Globus pallidus (tissue), 1 donor: ENCODE data around the gene TGFBR2.
"Not testable (repeated sequence)": the region's sequence is repeated elsewhere in the genome, so short reads cannot be mapped to it uniquely, and the experiment has no call there.

Source experiments
- DNase-seq: peaks from one replicate; pipeline ENCODE4 v3.0.0-alpha.2; 2015; ENCODE audit warnings: low spot score

TGFBR2 gene

DNA sequence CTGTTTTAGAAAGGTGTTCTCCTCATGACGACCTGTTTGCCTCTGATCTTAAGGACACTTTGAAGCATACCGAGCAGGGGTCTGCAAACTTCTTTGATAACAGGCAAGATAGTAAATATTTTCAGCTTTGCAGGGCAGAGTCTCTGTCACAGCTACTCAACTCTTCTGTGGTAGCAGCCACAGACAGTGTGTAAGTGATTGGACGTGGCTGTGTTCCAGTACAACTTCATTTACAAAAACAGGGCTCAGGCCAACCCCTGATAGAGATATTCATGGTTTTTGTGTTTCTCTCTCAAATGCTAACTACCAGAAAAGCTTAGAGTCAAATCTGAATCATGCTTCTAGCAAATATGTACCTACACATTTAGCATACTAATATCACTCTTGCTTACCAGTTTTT, 51.5 kb downstream of the TGFBR2 start:
- no peak for DNase-seq

DNA sequence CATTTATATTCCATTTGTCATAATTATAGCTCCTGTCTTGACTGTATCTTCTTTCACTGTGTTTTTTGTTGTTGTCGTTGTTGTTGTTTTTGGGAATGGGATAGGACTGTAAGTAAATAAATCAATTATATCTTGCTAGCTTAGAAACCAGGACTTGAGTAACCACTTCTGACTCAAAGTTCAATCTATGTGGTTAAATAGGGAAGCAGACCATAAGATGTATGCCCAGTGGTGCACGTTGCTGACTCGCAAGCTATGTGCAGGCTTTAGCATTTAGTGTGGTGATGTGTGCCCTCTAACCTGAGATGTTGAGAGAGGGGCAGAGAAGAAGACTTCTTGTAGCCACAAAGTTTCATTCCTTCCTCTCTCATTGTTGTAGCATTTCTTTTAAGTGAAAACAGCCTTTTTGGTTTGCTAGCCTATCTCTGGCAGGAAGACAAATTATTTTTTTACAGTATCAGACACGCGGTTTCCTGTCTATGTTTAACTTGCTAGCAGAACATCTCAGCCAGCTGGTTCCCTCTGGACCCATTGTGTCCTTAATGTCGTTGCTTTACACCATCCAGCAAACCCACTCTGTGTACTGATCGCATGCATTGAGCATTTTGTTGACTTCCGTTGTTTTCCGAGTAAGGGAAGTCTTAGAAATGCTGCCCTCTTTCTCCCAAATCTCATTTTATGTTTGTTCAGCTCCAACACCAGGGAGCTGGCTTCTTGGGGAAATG, 52.1 kb downstream of the TGFBR2 start:
- DNase-seq: peak; percentile 48

DNA sequence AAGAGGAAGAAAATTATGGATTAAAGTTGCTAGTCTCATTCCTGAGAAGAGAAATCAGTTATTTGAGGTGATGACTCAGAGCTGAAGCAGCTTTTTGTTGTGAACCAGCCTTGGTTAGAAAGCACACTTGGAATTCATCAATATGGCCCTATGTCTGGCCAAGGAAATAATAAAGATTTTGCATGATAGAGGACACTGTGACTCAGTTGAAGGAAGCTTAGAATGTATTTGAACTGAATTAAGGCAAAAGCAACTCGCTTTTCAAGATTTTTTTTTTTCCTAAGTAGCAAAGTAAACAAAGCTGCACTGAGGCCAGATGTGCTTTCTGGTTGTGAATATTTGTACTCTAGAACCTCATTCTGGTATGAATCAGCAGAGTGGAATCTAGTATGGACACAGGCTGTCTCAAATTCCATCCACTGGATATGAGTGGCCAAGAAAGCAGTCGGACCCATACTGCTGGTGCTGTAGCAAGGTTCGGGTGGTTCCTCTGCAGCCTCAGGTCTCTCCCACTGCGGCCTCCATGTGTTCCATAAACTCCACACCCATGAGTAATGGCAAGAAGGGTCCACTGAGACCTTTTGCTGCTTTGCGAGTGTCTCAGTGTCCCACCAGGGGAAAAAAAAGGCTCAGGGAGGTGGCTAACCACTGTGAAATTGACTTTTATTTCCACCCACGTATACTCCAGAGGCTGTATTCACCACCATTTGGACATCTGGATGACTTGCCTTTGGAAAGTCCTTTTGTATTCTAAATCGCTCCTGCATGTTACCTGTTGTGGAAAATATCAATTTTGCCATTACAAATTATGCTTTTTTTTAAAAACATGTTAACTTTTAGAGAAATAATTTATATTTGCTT, 53.1 kb downstream of the TGFBR2 start:
- DNase-seq: no peak

DNA sequence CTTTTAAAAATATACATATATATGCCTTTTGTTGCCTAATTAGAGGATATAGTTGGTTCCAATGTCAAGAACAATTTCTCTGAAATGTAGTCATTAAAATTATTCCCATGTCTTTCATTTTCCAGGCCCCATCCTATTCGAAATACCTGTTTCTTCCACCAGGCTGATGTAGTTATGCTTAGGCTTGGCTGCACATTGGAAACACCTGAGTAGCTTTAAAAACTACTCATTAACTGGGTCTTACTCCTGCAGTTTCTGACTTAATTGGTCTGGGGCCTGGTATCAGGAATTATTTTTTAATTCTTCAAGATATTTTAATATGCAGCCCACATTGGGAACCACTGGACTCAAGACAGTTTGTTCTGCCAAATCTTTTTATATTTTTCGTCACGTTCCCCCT, 53.7 kb downstream of the TGFBR2 start:
- DNase-seq: no peak

DNA sequence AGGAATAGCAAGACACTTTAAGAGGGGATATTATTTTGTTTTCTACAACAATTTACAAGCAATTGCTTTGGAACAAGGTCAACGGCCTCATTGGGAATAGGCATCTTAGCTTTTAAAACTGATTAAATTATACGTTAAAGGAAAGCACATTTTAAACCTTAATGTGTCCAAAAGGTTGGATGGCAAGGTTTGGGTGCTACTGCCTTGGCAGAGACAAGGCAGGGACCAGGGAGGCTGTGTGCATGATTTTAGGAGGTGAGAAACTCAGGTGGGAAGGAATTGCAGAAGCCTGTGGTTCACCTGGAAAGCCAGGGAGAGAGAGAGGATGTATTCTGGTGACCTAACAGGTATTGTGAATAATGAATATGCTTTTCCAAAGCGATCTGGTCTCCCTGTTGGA, 54.3 kb downstream of the TGFBR2 start:
- no peak for DNase-seq

DNA sequence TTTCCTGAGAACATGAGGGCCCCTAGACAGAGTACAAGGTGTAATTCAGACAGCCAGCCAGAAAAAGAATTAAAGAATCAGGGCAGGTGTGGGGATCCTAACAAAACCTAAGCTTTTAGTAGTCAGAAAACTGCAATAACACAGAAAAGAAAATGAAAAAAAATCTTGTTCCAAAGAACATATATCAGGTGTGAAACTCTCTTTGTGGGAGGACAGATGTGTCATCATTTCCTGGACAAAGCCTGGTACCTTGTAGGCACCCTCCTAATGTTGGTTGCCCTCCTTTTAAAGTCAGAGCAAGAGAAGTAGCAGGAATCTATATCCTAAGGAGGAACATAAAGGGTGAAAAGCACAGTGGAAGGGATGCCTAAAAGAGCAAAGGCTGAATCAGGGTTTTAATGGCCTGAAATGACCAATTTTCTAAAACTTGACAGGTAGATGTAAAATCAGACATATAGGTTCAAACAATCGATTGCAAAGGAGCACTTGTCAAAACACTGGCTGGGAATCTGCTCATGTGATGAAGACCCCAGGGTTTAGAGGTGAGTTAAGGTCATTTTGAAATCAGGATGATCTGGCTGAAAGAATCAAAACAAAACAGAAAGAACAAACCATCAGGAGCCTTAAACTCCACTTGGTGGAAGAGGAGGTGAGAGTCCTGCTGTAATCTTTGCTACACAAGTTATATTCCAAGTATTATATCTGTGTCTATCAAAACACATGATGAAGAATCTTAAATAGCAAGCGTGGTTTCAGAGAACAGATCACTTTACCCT, 54.9 kb downstream of the TGFBR2 start:
- DNase-seq: no peak

DNA sequence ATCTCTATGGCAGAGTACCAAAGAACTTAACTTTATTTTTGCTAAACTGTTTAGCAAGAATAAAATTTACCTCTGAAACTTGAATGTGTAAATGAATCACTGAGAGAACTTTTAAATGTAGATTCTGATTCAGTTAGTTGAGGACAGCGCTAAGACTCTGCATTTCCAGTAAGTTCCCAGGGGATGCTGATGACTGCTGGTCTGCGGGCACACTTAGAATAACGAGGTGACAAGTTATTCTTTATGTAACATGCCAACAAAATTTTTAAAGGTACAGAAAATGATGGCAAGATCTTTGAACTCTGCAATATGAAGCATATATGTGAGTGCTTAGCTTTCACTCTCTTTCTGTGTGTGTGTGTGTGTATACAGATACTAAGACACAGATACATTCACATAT, 56.4 kb downstream of the TGFBR2 start:
- DNase-seq: no peak

DNA sequence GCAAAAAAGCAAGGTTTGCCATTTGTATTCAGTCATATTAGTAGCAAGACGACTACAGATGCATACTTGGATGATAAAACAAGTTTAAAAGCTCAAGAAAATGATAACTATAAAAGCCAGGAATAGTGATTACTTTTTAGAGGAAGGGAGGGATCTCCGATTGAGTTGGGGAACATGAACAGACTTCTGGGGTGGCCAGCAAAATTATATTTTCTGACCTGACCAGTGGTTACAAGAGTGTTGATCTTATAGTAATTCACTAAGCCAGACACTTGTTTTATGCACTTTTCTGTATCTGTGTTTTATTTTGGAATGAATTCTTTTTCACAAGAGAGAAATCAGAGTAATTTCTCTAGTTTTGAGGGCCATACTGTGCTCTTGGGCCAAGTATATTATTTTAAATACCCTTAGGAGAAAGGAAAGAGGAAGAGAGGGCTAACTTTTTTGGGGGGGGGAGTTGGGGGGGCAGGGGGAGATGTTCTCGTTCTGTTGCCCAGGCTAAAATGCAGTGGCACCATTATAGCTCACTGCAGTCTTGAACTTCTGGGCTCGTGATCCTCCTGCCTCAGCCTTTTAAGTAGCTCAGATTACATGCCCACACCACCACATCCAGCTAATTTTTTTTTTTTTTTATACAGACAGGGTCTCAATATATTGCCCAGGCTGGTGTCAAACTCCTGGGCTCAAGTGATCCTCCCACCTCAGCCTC, 57.3 kb downstream of the TGFBR2 start:
- DNase-seq: no peak

DNA sequence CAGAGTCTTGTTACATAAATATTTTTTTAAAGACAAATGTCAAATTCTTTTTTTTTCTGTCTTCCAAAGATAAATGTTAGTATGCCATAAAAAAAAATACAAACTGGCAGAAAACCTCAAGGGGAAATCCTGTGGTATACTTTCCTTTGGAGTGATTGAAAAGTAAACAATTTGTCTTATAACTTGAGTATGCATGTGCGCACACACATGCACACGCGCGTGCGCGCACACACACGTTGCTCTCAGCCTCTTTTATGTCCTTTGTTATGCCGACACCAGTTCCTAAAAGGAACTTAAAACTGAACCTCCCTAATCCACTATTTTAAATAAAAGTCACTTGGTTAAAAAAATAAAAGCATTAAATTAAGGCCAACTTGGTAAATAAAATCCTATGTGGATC, 58.1 kb downstream of the TGFBR2 start:
- no peak for DNase-seq

DNA sequence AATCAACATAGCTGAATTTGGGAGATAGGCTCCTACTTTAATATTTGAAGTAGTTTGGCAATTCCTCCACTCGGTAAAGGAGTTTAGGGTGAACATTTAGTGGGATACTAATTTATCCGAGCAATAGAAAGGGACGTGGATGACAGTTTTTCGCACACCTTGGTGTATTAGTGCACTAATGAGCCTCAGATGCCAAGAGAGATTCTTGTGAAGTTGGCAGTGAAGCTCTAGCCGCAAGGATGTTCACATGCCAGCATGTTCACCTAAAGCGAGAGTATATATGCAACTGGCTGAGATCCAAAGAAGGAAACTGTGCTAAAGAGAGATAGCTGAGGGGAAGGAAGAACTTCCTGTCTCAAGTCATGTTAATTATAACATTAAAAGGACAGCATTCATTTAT, 58.5 kb downstream of the TGFBR2 start:
- DNase-seq: no peak

DNA sequence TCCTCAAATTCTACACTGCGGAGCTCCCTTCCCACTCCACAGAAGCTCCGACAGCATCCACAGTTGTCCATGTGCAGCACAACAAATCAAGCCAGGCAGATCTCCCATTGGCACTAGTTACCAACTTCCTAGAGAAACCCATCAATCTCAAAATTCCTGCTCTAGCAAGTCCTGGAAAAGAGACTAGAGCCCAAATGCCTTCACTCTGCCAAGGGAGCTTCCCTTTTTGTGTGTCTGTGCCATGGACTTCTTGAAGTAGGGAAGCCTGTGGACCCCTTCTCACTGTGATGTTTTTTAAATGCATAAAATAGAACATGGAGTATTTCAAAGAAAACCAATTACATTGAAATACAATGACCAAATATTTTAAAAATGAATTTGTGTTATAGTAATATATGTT, 59.1 kb downstream of the TGFBR2 start:
- DNase-seq: no peak

DNA sequence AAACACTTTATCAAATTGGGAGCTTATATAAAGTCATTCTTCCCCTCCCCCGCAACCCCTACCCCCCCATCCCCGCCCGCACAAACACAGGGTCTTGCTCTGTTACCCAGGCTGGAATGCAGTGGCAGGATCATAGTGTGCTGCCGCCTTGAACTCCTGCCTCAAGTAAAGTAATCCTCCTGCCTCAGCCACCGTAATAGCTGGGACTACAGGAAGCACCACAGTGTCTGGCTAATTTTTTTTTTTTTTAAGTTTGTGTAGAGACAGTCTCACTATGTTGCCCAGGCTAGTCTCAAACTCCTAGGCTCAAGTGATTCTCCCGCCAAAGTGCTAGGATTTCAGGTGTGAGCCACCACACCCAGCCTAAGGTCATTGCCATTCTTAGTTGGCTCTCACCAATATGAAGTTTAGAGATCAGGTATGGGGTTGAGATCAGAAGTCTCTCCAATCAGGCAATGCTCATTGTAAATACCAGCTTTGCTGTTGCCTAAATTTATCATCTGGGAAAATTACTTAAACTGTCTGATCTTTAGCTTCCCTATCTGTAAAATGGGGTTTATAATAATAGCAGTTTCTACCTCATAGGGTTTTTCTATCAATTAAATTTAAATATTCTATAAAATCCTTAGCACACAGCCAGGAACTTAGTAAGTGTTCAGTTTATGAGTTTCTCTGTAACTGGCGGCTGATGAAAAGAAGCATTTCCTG, 60.3 kb downstream of the TGFBR2 start:
- no peak for DNase-seq

DNA sequence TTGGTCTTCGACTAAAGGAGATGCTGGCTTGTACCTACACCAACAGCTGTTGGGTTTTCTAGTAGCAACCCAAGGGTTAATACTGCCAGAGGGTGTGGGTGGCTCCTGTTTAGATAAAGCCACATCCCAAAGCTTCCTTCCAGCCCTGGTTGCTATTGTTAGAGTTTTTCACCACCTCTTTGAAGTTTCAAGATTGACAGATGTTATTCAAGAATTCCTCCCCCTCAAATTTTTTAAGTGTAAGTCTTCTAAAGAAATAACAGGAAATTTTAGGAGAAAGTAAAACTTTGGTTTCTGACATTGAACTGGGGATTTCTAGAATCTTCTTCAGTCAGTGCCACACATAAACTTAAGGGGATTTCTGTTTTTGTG, 60.9 kb downstream of the TGFBR2 start:
- no peak for DNase-seq

DNA sequence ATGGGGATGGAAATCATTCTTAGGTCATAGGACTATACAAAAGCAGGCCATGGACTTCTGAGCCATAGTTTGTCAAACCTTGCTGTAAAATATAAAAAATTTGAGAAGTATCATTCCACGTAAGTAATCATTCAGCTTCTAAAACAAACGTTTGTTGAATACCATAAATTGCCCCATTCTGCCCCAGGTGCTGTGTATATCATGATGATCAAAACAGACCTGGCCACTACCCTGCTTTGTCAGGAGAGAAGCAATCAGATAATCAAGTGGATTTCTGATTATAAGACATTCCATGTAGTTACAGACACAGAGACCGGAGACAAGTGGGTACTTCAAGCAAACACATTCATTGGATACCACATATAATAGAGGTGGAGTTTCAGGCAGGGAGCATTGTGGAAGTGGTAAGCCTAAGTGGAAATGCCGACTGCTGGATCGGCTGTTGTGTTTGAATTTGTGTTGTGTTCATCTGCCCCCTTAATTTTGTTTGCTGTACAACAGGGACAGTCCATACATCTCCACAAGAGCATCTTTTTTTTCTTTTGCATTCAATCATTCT, 61.7 kb downstream of the TGFBR2 start:
- no peak for DNase-seq

DNA sequence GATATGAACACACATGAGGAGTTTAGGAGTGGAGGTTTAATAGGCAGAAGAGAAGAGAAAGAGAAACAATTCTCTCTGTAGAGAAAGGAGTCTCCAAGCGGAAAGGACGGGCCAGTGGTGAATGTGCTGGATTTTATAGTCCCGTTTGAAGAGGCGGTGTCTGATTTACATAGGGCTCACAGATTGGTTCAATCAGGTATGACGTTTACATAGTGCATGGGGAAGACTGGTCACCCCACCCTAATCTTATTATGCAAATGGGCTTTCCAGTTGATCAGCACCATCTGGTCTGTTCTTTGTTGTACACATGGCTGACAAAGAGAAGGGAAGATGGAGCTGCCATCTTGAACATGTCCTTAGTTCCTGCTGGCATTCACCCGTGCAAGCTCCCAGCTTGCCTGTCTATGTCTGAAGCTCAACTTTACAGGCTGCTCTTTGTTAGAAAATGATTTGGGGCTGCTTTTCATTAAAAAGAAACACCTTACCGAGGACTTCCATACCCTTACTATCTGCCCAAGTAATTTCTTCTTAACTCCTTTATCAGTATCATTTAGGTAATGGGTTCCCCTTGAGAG, 63.0 kb downstream of the TGFBR2 start:
- DNase-seq: not testable (repeated sequence)

DNA sequence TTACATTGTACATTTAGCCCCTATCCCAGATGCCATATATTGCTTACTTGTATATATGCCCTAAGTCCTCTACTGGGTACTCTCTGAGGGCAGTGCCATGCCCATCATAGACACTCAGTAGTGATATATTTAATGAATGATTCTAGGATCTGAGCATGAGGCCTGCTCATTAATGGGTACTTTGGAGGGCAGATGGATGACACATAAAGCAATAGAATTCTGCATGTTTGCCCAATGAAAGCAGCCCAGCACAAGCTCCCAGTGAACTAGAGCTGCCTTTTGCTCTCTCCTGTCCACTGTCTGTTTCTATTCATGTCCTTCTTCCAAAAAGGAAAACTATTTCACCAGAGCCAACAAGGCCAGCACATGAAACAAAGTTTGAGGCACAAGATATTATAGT, 63.9 kb downstream of the TGFBR2 start:
- no peak for DNase-seq

DNA sequence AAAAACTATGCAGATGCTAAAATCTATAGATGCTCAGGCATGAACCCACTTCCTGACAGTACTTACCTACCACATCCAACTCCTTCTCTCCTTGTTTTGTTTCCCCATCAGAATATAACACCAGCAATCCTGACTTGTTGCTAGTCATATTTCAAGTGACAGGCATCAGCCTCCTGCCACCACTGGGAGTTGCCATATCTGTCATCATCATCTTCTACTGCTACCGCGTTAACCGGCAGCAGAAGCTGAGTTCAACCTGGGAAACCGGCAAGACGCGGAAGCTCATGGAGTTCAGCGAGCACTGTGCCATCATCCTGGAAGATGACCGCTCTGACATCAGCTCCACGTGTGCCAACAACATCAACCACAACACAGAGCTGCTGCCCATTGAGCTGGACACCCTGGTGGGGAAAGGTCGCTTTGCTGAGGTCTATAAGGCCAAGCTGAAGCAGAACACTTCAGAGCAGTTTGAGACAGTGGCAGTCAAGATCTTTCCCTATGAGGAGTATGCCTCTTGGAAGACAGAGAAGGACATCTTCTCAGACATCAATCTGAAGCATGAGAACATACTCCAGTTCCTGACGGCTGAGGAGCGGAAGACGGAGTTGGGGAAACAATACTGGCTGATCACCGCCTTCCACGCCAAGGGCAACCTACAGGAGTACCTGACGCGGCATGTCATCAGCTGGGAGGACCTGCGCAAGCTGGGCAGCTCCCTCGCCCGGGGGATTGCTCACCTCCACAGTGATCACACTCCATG, 65.3 kb downstream of the TGFBR2 start:
- DNase-seq: no peak

DNA sequence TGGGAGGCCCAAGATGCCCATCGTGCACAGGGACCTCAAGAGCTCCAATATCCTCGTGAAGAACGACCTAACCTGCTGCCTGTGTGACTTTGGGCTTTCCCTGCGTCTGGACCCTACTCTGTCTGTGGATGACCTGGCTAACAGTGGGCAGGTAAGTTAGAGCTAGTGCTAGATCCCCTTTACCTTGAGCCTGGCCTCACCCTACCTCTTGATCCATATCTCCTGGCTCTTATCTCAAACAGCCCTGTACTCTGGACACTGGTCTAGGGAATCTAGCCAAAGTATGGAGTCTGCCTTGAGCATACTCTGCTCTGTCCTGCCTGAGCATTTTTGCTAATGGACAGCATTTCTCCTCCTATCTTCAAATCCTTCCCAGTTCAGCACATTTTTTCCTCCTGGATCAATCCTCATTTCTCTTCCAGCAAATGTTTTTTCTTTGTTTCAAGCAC, 65.9 kb downstream of the TGFBR2 start:
- no peak for DNase-seq

DNA sequence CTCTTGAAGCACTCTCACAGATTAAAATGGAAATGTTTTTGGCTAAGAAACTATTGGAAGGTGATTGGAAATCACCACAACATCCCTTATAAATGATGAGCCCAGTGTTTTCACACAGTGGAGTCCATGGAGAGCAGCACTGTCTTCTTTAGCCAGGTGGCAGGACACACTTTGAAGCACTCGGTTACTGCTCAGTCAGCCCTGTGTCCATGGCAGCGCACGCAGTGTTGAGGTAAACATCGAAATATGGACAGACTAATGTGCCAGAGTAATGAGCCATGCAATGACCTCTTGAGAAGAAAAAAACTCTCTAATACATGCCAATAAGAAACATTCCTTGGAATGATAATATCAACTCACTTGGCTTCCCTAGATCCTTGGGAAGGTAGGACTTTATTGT, 66.6 kb downstream of the TGFBR2 start:
- no peak for DNase-seq
